GM23338 (cell line): Measurements from ENCODE around the gene CHRNB2. TPM values are rescaled to one million over a fixed set of nuclear protein-coding genes. Genes with fewer than 3 reads are reported as not detected.

Experiments
- ATAC-seq: fragments of 200-7000 bp; cut with Tn5 transposase; 3 replicates; pipeline ENCODE4 v1.9.1; 2020
- DNase-seq: peaks from one replicate; pipeline ENCODE4 v3.0.0-alpha.2; 2015; ENCODE audit warnings: low spot score
- H2AFZ ChIP-seq: fragments of 200-600 bp; sonication (generic); 2 replicates; pipeline ENCODE4 v1.8.0; 2016; ENCODE audit warnings: antibody characterized with exemption, mild to moderate bottlenecking, moderate library complexity
- H3F3A ChIP-seq: fragments of 200-600 bp; sonication (generic); replicated peaks from 2 replicates; pipeline ENCODE4 v1.8.0; 2017; ENCODE audit warnings: antibody characterized with exemption, mixed run types, low read depth
- H3K27ac ChIP-seq: fragments of 200-600 bp; sonication (generic); 2 replicates; pipeline ENCODE4 v1.6.1; 2016; ENCODE audit warnings: low read depth
- H3K27me3 ChIP-seq: fragments of 200-600 bp; sonication (generic); 2 replicates; pipeline ENCODE4 v1.8.0; 2016; ENCODE audit warnings: mild to moderate bottlenecking, mixed run types, moderate library complexity; ENCODE audit not compliant: insufficient read depth
- H3K36me3 ChIP-seq: fragments of 200-600 bp; sonication (generic); 2 replicates; pipeline ENCODE4 v1.8.0; 2016; ENCODE audit warnings: mild to moderate bottlenecking; ENCODE audit not compliant: insufficient read depth
- H3K4me1 ChIP-seq: fragments of 200-600 bp; sonication (generic); 2 replicates; pipeline ENCODE4 v1.8.0; 2016; ENCODE audit warnings: mild to moderate bottlenecking, moderate library complexity; ENCODE audit not compliant: insufficient read depth
- H3K4me2 ChIP-seq: fragments of 200-600 bp; sonication (generic); 2 replicates; pipeline ENCODE4 v1.7.1; 2017; ENCODE audit warnings: mixed run types
- H3K4me3 ChIP-seq: fragments of 200-600 bp; sonication (generic); 2 replicates; pipeline ENCODE4 v1.6.1; 2016; ENCODE audit warnings: mixed run types
- H3K79me2 ChIP-seq: fragments of 200-600 bp; sonication (generic); replicated peaks from 2 replicates; pipeline ENCODE4 v1.8.0; 2017; ENCODE audit warnings: mild to moderate bottlenecking; ENCODE audit not compliant: insufficient read depth
- H3K9me2 ChIP-seq: fragments of 200-600 bp; sonication (generic); 2 replicates; pipeline ENCODE4 v1.8.0; 2017; ENCODE audit not compliant: insufficient read depth
- H4K20me1 ChIP-seq: fragments of 200-600 bp; sonication (generic); replicated peaks from 2 replicates; pipeline ENCODE4 v1.8.0; 2017; ENCODE audit warnings: mild to moderate bottlenecking; ENCODE audit not compliant: insufficient read depth
- H3K27ac Mint-ChIP-seq: 2 replicates; pipeline ENCODE4 v1.8.0; 2020; ENCODE audit warnings: inconsistent platforms, mild to moderate bottlenecking, moderate library complexity, mixed read lengths
- H3K27me3 Mint-ChIP-seq: 3 replicates; pipeline ENCODE4 v1.8.0; 2022; ENCODE audit warnings: low read depth, mild to moderate bottlenecking, moderate library complexity, mixed read lengths, inconsistent platforms; ENCODE audit not compliant: insufficient read depth, poor library complexity
- H3K36me3 Mint-ChIP-seq: 3 replicates; pipeline ENCODE4 v1.8.0; 2021; ENCODE audit warnings: low read depth, mild to moderate bottlenecking, inconsistent platforms, moderate library complexity, mixed read lengths
- H3K4me1 Mint-ChIP-seq: 3 replicates; pipeline ENCODE4 v1.8.0; 2020; ENCODE audit warnings: mild to moderate bottlenecking, inconsistent platforms, mixed read lengths
- H3K4me3 Mint-ChIP-seq: 3 replicates; pipeline ENCODE4 v1.8.0; 2021; ENCODE audit warnings: moderate library complexity, mild to moderate bottlenecking, inconsistent platforms, mixed read lengths
- H3K9me3 Mint-ChIP-seq: 3 replicates; pipeline ENCODE4 v1.8.0; 2020; ENCODE audit warnings: moderate library complexity, mild to moderate bottlenecking, inconsistent platforms, mixed read lengths
- EZH2 ChIP-seq: fragments of 200-600 bp; sonication (generic); IDR thresholded peaks from one replicate; pipeline ENCODE4 v1.8.0; 2017; ENCODE audit warnings: antibody characterized with exemption, mild to moderate bottlenecking, low read depth; ENCODE audit not compliant: unreplicated experiment
- EZH2phosphoT487 ChIP-seq: fragments of 200-600 bp; sonication (generic); IDR thresholded peaks from one replicate; pipeline ENCODE4 v1.8.1; 2018; ENCODE audit warnings: antibody characterized with exemption; ENCODE audit not compliant: unreplicated experiment
- NANOG ChIP-seq: IDR thresholded peaks from 2 replicates; pipeline ENCODE4 v1.6.1; 2016; ENCODE audit warnings: antibody characterized with exemption, borderline replicate concordance
- ZNF114 ChIP-seq: fragments of 250-450 bp; sonication (Bioruptor Pico); IDR thresholded peaks from 2 replicates; pipeline ENCODE4 v1.5.0; 2020; ENCODE audit warnings: mild to moderate bottlenecking, moderate library complexity
- polyA plus RNA-seq: library from polyadenylated mRNA; unstranded; fragments of >200 nt; fragmentation: Nextera tagmentation; extraction: Ambion mirVana; gene quantifications from 2 replicates; pipeline ENCODE4 v1.2.1, GENCODE V29; 2016
- total RNA-seq: library from RNA; depleted of rRNA; stranded (reverse); fragments of >200 nt; shearing (Covaris generic); gene quantifications from 2 replicates; pipeline ENCODE4 v1.2.3, GENCODE V29; 2014
- TF ChIP-seq, protein P1 (sequence below): fragments of 250-450 bp; sonication (Bioruptor Pico); IDR thresholded peaks from 2 replicates; pipeline ENCODE4 v1.5.0; 2020; ENCODE audit warnings: mild to moderate bottlenecking, moderate library complexity
- TF ChIP-seq, protein P2 (sequence below), 2 experiments: fragments of 200-600 bp in 1 of 2; sonication (generic) in 1 of 2; conservative IDR thresholded peaks; 2 replicates each; pipeline versions ENCODE4 v1.5.1 to v1.6.1; 2016 to 2017; ENCODE audit warnings: antibody characterized with exemption in 2 of 2, low read depth in 2 of 2, mild to moderate bottlenecking in 2 of 2, moderate library complexity in 1 of 2
- TF ChIP-seq, protein P3 (sequence below): IDR thresholded peaks from one replicate; pipeline ENCODE4 v1.6.1; 2018; ENCODE audit warnings: antibody characterized with exemption; ENCODE audit not compliant: unreplicated experiment
- TF ChIP-seq, protein P4 (sequence below): IDR thresholded peaks from 2 replicates; pipeline ENCODE4 v1.6.1; 2016; ENCODE audit warnings: antibody characterized with exemption

CHRNB2 gene
- total and polyA plus RNA-seq, 2 experiments from 2014 or later, result 0.73 to 3.6 TPM

DNA sequence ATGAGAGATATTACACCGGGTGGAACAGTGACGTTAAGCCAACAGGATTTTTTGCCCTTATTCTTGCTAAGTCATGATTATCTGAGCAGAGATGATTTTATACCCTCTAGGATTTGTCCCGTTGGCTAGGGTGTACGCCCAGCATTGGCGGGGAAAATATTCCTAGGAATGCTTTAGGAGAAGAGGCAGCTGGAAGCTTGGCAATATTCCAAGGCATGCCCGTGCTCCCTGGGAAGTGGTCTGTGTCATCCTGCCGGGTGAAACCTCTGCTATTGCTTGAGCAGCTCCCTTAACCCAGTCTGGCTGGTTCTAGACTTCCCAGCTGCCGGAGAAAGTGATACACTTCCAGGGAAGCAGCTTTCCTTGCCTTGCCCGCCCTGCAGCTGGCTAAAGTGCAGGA lies 16.2 kb downstream of the CHRNB2 start (continued):
- TF ChIP-seq, protein P1, sequence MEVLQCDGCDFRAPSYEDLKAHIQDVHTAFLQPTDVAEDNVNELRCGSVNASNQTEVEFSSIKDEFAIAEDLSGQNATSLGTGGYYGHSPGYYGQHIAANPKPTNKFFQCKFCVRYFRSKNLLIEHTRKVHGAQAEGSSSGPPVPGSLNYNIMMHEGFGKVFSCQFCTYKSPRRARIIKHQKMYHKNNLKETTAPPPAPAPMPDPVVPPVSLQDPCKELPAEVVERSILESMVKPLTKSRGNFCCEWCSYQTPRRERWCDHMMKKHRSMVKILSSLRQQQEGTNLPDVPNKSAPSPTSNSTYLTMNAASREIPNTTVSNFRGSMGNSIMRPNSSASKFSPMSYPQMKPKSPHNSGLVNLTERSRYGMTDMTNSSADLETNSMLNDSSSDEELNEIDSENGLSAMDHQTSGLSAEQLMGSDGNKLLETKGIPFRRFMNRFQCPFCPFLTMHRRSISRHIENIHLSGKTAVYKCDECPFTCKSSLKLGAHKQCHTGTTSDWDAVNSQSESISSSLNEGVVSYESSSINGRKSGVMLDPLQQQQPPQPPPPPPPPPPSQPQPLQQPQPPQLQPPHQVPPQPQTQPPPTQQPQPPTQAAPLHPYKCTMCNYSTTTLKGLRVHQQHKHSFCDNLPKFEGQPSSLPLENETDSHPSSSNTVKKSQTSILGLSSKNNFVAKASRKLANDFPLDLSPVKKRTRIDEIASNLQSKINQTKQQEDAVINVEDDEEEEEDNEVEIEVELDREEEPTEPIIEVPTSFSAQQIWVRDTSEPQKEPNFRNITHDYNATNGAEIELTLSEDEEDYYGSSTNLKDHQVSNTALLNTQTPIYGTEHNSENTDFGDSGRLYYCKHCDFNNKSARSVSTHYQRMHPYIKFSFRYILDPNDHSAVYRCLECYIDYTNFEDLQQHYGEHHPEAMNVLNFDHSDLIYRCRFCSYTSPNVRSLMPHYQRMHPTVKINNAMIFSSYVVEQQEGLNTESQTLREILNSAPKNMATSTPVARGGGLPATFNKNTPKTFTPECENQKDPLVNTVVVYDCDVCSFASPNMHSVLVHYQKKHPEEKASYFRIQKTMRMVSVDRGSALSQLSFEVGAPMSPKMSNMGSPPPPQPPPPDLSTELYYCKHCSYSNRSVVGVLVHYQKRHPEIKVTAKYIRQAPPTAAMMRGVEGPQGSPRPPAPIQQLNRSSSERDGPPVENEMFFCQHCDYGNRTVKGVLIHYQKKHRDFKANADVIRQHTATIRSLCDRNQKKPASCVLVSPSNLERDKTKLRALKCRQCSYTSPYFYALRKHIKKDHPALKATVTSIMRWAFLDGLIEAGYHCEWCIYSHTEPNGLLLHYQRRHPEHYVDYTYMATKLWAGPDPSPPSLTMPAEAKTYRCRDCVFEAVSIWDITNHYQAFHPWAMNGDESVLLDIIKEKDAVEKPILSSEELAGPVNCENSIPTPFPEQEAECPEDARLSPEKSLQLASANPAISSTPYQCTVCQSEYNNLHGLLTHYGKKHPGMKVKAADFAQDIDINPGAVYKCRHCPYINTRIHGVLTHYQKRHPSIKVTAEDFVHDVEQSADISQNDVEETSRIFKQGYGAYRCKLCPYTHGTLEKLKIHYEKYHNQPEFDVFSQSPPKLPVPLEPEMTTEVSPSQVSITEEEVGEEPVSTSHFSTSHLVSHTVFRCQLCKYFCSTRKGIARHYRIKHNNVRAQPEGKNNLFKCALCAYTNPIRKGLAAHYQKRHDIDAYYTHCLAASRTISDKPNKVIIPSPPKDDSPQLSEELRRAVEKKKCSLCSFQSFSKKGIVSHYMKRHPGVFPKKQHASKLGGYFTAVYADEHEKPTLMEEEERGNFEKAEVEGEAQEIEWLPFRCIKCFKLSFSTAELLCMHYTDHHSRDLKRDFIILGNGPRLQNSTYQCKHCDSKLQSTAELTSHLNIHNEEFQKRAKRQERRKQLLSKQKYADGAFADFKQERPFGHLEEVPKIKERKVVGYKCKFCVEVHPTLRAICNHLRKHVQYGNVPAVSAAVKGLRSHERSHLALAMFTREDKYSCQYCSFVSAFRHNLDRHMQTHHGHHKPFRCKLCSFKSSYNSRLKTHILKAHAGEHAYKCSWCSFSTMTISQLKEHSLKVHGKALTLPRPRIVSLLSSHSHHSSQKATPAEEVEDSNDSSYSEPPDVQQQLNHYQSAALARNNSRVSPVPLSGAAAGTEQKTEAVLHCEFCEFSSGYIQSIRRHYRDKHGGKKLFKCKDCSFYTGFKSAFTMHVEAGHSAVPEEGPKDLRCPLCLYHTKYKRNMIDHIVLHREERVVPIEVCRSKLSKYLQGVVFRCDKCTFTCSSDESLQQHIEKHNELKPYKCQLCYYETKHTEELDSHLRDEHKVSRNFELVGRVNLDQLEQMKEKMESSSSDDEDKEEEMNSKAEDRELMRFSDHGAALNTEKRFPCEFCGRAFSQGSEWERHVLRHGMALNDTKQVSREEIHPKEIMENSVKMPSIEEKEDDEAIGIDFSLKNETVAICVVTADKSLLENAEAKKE (CRISPR knock-in tag), result no peak
- TF ChIP-seq ZNF114 (CRISPR knock-in tag) (no peak), EZH2 (no peak)

DNA sequence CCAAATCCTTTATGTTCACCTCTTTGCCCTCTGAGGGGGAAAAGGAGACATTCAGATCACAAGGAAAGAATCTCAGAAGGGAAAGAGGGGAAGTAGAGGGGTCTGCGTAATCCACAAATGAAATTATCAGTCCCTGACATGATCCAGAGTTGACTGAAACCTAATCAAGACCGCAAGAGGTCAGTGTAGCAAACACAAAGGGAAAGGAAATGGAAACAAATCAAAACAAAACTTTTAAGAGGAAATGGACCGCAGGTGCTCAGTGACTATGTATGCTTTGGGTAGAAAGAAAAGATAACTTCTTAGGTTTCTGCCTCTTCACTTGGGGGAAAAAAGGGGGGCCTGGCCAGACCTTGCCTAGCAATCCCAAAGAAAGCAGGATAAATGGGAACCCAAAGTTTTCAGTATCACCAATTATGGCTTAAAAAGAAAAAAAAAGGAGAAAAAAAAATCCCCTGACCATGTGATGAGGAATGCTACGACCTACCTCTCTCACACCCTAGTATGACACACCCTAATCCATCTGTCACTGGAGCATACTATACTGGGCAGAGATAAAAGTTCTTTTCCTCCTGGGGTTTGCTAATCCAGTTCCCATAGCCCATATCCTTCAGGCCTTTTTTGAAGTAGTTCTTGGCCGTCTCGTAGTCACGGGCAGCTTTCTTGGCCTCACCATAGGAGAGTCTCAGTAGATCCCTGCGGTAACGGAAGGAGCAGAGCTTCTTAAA lies 16.9 kb downstream of the CHRNB2 start:
- Histone ChIP-seq H3K4me1 (no peaks in the 10 kb centered on the region), H3F3A (0 out of 2 replicates have a peak, but pooled peaks cover 3% of the 10 kb centered on the region), H3K9me2 (no peaks in the 10 kb centered on the region), H3K79me2 (no peaks in the 10 kb centered on the region), H3K4me2 (no peak overlapping the region), H3K4me3 (no peak overlapping the region), H3K27me3 (no peaks in the 10 kb centered on the region), H3K36me3 (peaks cover 68% of the 10 kb centered on the region), H2AFZ (no peak overlapping the region), H4K20me1 (peaks cover 23% of the 10 kb centered on the region), H3K27ac (no peak overlapping the region)
- no peaks in the 10 kb centered on the region for H3K9me3 Mint-ChIP-seq
- no peak for DNase-seq
- H3K4me3 Mint-ChIP-seq, result no peak overlapping the region
- H3K36me3 Mint-ChIP-seq, result peaks cover 99% of the 10 kb centered on the region
- H3K4me1 Mint-ChIP-seq, result no peaks in the 10 kb centered on the region; the same call in 2 of the 3 replicates
- no peak for TF ChIP-seq NANOG
- TF ChIP-seq, protein P2, sequence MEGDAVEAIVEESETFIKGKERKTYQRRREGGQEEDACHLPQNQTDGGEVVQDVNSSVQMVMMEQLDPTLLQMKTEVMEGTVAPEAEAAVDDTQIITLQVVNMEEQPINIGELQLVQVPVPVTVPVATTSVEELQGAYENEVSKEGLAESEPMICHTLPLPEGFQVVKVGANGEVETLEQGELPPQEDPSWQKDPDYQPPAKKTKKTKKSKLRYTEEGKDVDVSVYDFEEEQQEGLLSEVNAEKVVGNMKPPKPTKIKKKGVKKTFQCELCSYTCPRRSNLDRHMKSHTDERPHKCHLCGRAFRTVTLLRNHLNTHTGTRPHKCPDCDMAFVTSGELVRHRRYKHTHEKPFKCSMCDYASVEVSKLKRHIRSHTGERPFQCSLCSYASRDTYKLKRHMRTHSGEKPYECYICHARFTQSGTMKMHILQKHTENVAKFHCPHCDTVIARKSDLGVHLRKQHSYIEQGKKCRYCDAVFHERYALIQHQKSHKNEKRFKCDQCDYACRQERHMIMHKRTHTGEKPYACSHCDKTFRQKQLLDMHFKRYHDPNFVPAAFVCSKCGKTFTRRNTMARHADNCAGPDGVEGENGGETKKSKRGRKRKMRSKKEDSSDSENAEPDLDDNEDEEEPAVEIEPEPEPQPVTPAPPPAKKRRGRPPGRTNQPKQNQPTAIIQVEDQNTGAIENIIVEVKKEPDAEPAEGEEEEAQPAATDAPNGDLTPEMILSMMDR (conservative IDR thresholded peaks at IDR 0.05; ENCODE audit: low read depth in 2 of 2), result 0 out of 4 replicates have a peak, but pooled peaks of 1 of the 2 experiments have one; percentile 6
- TF ChIP-seq, protein P3, sequence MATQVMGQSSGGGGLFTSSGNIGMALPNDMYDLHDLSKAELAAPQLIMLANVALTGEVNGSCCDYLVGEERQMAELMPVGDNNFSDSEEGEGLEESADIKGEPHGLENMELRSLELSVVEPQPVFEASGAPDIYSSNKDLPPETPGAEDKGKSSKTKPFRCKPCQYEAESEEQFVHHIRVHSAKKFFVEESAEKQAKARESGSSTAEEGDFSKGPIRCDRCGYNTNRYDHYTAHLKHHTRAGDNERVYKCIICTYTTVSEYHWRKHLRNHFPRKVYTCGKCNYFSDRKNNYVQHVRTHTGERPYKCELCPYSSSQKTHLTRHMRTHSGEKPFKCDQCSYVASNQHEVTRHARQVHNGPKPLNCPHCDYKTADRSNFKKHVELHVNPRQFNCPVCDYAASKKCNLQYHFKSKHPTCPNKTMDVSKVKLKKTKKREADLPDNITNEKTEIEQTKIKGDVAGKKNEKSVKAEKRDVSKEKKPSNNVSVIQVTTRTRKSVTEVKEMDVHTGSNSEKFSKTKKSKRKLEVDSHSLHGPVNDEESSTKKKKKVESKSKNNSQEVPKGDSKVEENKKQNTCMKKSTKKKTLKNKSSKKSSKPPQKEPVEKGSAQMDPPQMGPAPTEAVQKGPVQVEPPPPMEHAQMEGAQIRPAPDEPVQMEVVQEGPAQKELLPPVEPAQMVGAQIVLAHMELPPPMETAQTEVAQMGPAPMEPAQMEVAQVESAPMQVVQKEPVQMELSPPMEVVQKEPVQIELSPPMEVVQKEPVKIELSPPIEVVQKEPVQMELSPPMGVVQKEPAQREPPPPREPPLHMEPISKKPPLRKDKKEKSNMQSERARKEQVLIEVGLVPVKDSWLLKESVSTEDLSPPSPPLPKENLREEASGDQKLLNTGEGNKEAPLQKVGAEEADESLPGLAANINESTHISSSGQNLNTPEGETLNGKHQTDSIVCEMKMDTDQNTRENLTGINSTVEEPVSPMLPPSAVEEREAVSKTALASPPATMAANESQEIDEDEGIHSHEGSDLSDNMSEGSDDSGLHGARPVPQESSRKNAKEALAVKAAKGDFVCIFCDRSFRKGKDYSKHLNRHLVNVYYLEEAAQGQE, result no peak
- TF ChIP-seq, protein P4, sequence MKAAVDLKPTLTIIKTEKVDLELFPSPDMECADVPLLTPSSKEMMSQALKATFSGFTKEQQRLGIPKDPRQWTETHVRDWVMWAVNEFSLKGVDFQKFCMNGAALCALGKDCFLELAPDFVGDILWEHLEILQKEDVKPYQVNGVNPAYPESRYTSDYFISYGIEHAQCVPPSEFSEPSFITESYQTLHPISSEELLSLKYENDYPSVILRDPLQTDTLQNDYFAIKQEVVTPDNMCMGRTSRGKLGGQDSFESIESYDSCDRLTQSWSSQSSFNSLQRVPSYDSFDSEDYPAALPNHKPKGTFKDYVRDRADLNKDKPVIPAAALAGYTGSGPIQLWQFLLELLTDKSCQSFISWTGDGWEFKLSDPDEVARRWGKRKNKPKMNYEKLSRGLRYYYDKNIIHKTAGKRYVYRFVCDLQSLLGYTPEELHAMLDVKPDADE, result no peak
- no peak for TF ChIP-seq EZH2phosphoT487
- H3K27ac Mint-ChIP-seq, result no peak overlapping the region
- no peaks in the 10 kb centered on the region for H3K27me3 Mint-ChIP-seq
- ATAC-seq, result no peak
